B cell (primary cell): ENCODE results near the gene TYW5. TPM values are rescaled to one million over a fixed set of nuclear protein-coding genes. Genes with fewer than 3 reads are reported as not detected.

Source experiments
- ATAC-seq: fragments of 200-7000 bp; cut with Tn5 transposase; one replicate; pipeline ENCODE4 v1.10.0; 2021; ENCODE audit warnings: low read depth, mild to moderate bottlenecking, moderate number of reproducible peaks, moderate library complexity
- CTCF ChIA-PET: fragments of 350-600 bp; sonication (Branson Sonifier 250); formaldehyde crosslinking; loops from one replicate; lab custom pipeline; 2021; ENCODE audit warnings: antibody characterized with exemption, inconsistent platforms; lab: Charles Lee
- POLR2A ChIA-PET: fragments of 350-600 bp; sonication (Branson Sonifier 250); formaldehyde crosslinking; loops from one replicate; lab custom pipeline; 2021; ENCODE audit warnings: antibody characterized with exemption; lab: Charles Lee
- DNase-seq: peaks from one replicate; pipeline ENCODE4 v3.0.0; 2013
- H2AFZ ChIP-seq: 2 replicates; pipeline ENCODE4 v1.6.1; 2012; ENCODE audit warnings: mild to moderate bottlenecking, low read depth, low read length; ENCODE audit not compliant: insufficient read depth, poor library complexity, severe bottlenecking
- H3K27ac ChIP-seq, 2 donors: 1 replicate in 1 of 2; 2 replicates in 1 of 2; pipeline ENCODE4 v1.5.1; 2012 to 2013; ENCODE audit warnings: low read length in 2 of 2, mild to moderate bottlenecking in 2 of 2, moderate library complexity in 1 of 2
- H3K27me3 ChIP-seq, 4 experiments: fragments of 200-600 bp in 1 of 4; sonication (generic) in 1 of 4; replicated peaks in 1 of 4; 1 replicate in 2 of 4; 2 replicates in 2 of 4; pipeline versions ENCODE4 v1.6.1 to v1.7.0; 2013 to 2016; ENCODE audit warnings: low read length in 3 of 4, mild to moderate bottlenecking in 2 of 4, mixed read lengths in 1 of 4, moderate library complexity in 1 of 4; ENCODE audit not compliant: insufficient read depth in 4 of 4, control insufficient read depth in 3 of 4; ENCODE audit errors: control extremely low read depth in 1 of 4
- H3K36me3 ChIP-seq, 2 experiments: replicated peaks in 1 of 2; 1 replicate in 1 of 2; 2 replicates in 1 of 2; pipeline versions ENCODE4 v1.6.1 to v1.7.1; 2013; ENCODE audit warnings: low read length in 1 of 2; ENCODE audit not compliant: insufficient read depth in 2 of 2, control insufficient read depth in 1 of 2; ENCODE audit errors: control extremely low read depth in 1 of 2, extremely low read depth in 1 of 2
- H3K4me1 ChIP-seq, 2 donors: fragments of 200-600 bp in 1 of 2; sonication (generic) in 1 of 2; 1 replicate in 1 of 2; 2 replicates in 1 of 2; pipeline versions ENCODE4 v1.5.1 to v1.6.1; 2013 to 2017; ENCODE audit warnings: low read length in 2 of 2; ENCODE audit not compliant: control insufficient read depth in 2 of 2, insufficient read depth in 2 of 2
- H3K4me2 ChIP-seq: replicated peaks from 2 replicates; pipeline ENCODE3; 2012; ENCODE audit warnings: mild to moderate bottlenecking, low read depth, low read length; ENCODE audit not compliant: poor library complexity, severe bottlenecking
- H3K4me3 ChIP-seq, 5 experiments: fragments of 200-600 bp in 1 of 5; sonication (generic) in 1 of 5; 1 replicate in 3 of 5; 2 replicates in 2 of 5; pipeline versions ENCODE4 v1.5.1 to v1.7.0; 2011 to 2016; ENCODE audit warnings: low read length in 4 of 5, mild to moderate bottlenecking in 4 of 5, low read depth in 2 of 5, control low read depth in 1 of 5, moderate library complexity in 1 of 5; ENCODE audit not compliant: insufficient read depth in 1 of 5; ENCODE audit errors: control extremely low read depth in 1 of 5, extremely low read depth in 1 of 5
- H3K79me2 ChIP-seq: fragments of 200-600 bp; sonication (generic); one replicate; pipeline ENCODE4 v1.6.0; 2016; ENCODE audit warnings: low read length; ENCODE audit not compliant: control insufficient read depth, insufficient read depth
- H3K9ac ChIP-seq: fragments of 200-600 bp; sonication (generic); 2 replicates; pipeline ENCODE4 v1.6.1; 2017; ENCODE audit warnings: mild to moderate bottlenecking, low read length, moderate library complexity
- H3K9me3 ChIP-seq, 3 donors: one replicate each; pipeline versions ENCODE4 v1.6.1 to v1.7.1; 2013; ENCODE audit warnings: low read length in 2 of 3; ENCODE audit not compliant: control insufficient read depth in 2 of 3, insufficient read depth in 1 of 3; ENCODE audit errors: control extremely low read depth in 1 of 3
- H4K20me1 ChIP-seq: 2 replicates; pipeline ENCODE4 v1.6.0; 2012; ENCODE audit warnings: mild to moderate bottlenecking, low read length; ENCODE audit not compliant: insufficient read depth, control insufficient read depth, poor library complexity, severe bottlenecking
- H3K27ac Mint-ChIP-seq: one replicate; pipeline ENCODE4 v1.8.0; 2021; ENCODE audit warnings: mixed read lengths
- H3K27me3 Mint-ChIP-seq: one replicate; pipeline ENCODE4 v1.8.0; 2021; ENCODE audit warnings: mixed read lengths
- H3K4me1 Mint-ChIP-seq: one replicate; pipeline ENCODE4 v1.8.0; 2021; ENCODE audit warnings: mixed read lengths
- H3K4me3 Mint-ChIP-seq: one replicate; pipeline ENCODE4 v1.8.0; 2021; ENCODE audit warnings: mixed read lengths
- H3K9me3 Mint-ChIP-seq: one replicate; pipeline ENCODE4 v1.8.0; 2022; ENCODE audit warnings: mixed read lengths; ENCODE audit not compliant: insufficient read depth
- EZH2 ChIP-seq: IDR thresholded peaks from 2 replicates; pipeline ENCODE4 v1.6.1; 2012; ENCODE audit warnings: borderline replicate concordance, low read depth, mild to moderate bottlenecking, moderate library complexity, low read length; ENCODE audit not compliant: insufficient read depth, poor library complexity, severe bottlenecking
- WGBS: methylation state at CpG from one replicate; pipeline ENCODE4 v1.1.5; 2013; ENCODE audit warnings: missing lambda C conversion rate; ENCODE audit not compliant: insufficient coverage; 5-methylcytosine and 5-hydroxymethylcytosine counted together
- intact Hi-C: fragments of 100-400 bp; cut with micrococcal nuclease; formaldehyde crosslinking; loops from one replicate; pipeline ENCODE4 v1.10.0; 2022
- polyA plus RNA-seq: library from polyadenylated mRNA; depleted of rRNA; stranded (reverse); fragments of >200 nt; gene quantifications from 2 replicates; pipeline ENCODE4 v1.2.3, GENCODE V29; 2012
- total RNA-seq, 2 donors: library from RNA; stranded (reverse); fragments of 120-200 nt in 1 of 2; gene quantifications; 1 replicate in 1 of 2; 2 replicates in 1 of 2; pipeline versions ENCODE4 v1.2.3 to v1.2.4, GENCODE V29; 2013 to 2022
- TF ChIP-seq, protein P1 (sequence below): fragments of 200-600 bp; IDR thresholded peaks from one replicate; pipeline ENCODE4 v1.8.0; 2022; ENCODE audit warnings: antibody characterized with exemption, mild to moderate bottlenecking

TYW5 gene
- total and polyA plus RNA-seq, 2 donors (not counting 1 experiment from before 2014, with no cell fraction given): 4.5 to 15.0 TPM

DNA sequence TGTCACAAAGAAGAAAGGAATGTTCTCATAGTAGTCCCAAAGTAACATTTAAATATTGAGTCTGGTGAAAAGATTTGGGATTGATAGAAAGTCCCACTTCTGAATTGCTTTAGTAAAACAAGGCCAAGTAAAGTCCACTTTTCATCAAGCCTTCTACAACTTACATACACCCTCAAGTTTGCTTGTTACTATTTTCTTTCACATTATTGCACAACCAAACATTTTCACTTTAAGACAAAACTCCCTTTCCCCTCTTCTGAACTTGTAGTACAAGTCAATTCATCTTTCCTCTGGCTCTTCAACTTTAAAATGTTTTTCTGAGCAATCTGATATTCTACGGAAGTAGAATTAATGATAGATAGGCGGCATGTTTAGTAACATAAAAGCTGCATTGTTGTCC is 11.1 kb upstream of the TYW5 start:
- peaks cover 11 to 30% of the 10 kb centered on the region in 2 experiments for H3K36me3 ChIP-seq
- no peak for ATAC-seq
- ChIA-PET CTCF (no interaction called here), POLR2A (no interaction called here)
- no peaks in the 10 kb centered on the region for H3K4me1 ChIP-seq
- no peaks in the 10 kb centered on the region for H3K9me3 ChIP-seq
- intact Hi-C loops: no loop called here
- H3K4me3 Mint-ChIP-seq: no peak overlapping the region
- no peaks in the 10 kb centered on the region for H3K4me1 Mint-ChIP-seq
- no peak for DNase-seq
- H2AFZ ChIP-seq: no peak overlapping the region
- no peaks in the 10 kb centered on the region for H3K27me3 ChIP-seq
- no peaks in the 10 kb centered on the region for H3K27me3 Mint-ChIP-seq
- WGBS: 90% methylated on average over 2 of the region's 2 CpGs
- H4K20me1 ChIP-seq: no peaks in the 10 kb centered on the region
- H3K4me2 ChIP-seq: no peak overlapping the region
- no peak overlapping the region for H3K27ac ChIP-seq
- no peak overlapping the region for H3K4me3 ChIP-seq
- no peak overlapping the region for H3K9ac ChIP-seq
- TF ChIP-seq EZH2: no peak
- TF ChIP-seq, protein P1, sequence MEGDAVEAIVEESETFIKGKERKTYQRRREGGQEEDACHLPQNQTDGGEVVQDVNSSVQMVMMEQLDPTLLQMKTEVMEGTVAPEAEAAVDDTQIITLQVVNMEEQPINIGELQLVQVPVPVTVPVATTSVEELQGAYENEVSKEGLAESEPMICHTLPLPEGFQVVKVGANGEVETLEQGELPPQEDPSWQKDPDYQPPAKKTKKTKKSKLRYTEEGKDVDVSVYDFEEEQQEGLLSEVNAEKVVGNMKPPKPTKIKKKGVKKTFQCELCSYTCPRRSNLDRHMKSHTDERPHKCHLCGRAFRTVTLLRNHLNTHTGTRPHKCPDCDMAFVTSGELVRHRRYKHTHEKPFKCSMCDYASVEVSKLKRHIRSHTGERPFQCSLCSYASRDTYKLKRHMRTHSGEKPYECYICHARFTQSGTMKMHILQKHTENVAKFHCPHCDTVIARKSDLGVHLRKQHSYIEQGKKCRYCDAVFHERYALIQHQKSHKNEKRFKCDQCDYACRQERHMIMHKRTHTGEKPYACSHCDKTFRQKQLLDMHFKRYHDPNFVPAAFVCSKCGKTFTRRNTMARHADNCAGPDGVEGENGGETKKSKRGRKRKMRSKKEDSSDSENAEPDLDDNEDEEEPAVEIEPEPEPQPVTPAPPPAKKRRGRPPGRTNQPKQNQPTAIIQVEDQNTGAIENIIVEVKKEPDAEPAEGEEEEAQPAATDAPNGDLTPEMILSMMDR: no peak
- no peaks in the 10 kb centered on the region for H3K9me3 Mint-ChIP-seq
- no peaks in the 10 kb centered on the region for H3K79me2 ChIP-seq
- H3K27ac Mint-ChIP-seq: no peak overlapping the region

DNA sequence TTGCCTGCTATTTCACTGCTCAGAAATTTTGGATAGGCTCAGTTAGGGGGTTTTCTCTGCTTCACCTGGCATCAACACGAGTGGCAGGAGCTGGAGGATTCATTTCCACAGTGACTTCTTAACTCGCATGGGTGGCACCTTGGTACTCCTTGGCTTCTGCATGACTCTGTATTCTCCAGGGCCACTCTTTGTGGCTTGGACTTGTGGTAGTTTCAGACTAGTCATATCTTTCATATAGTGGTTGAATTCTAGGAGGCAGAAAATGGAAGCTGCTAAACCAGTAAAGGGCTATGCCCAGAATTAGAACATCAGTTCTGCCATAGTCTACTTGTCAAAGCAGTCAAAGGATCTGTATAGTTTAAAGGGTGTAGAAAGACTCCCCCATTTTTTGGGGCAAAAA is 6.9 kb upstream of the TYW5 start:
- H3K27ac ChIP-seq: no peak overlapping the region
- Mint-ChIP-seq H3K9me3 (no peaks in the 10 kb centered on the region), H3K4me3 (no peak overlapping the region), H3K27ac (no peak overlapping the region), H3K27me3 (no peaks in the 10 kb centered on the region), H3K4me1 (peaks cover 14% of the 10 kb centered on the region)
- WGBS: no CpG with 5 or more reads among the region's 2 CpGs
- no peak for ATAC-seq
- H3K79me2 ChIP-seq: no peaks in the 10 kb centered on the region
- H3K36me3 ChIP-seq: peaks cover 10 to 54% of the 10 kb centered on the region in 2 experiments
- no peaks in the 10 kb centered on the region for H4K20me1 ChIP-seq
- H3K27me3 ChIP-seq: no peaks in the 10 kb centered on the region
- H3K9me3 ChIP-seq: no peaks in the 10 kb centered on the region
- TF ChIP-seq EZH2: no peak
- TF ChIP-seq, protein P1: no peak
- POLR2A ChIA-PET: no interaction called here
- CTCF ChIA-PET: no interaction called here
- intact Hi-C loops: no loop called here
- H3K4me1 ChIP-seq: peaks cover 0 to 1% of the 10 kb centered on the region in 2 donors
- H2AFZ ChIP-seq: no peak overlapping the region
- no peak for DNase-seq
- H3K4me3 ChIP-seq: no peak overlapping the region
- no peak overlapping the region for H3K4me2 ChIP-seq
- H3K9ac ChIP-seq: no peak overlapping the region
